Measurements from ENCODE around the gene PI4KA. TPM values are rescaled to one million over a fixed set of nuclear protein-coding genes. Genes with fewer than 3 reads are reported as not detected.

The PI4KA gene
- total and polyA plus RNA-seq, 10 donors: 29.8 to 143 (median 108) TPM

DNA sequence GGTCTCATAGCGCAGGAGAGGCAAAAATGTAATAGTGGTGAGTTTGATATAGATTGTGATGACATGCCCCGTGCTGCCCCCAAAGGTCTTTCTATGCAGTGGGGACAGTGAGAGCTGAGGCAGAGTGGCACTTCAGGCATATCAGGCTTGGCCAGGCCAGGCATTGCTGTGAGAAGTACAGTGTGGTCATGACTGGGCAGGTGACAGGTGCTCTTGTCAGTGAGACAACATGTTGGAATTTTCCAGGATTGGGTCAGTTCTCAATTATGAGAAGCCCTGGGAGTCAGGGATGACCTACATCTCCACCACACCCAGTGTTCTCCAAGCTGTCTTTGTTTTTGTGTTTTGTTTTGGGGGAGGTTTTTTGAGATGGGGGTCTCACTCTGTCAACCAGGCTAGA lies 3.9 kb upstream of the PI4KA start:
- Histone ChIP-seq H3K27me3 (replicated peaks in 1 of 7) (no peaks in the 10 kb centered on the region), H3K4me1 (peaks cover 37 to 93% (median 71%) of the 10 kb centered on the region in 6 donors), H3K9me3 (no peaks in the 10 kb centered on the region), H3K36me3 (peaks cover 0 to 68% (median 5%) of the 10 kb centered on the region in 6 donors), H3K27ac (no peak overlapping the region), H3K4me3 (no peak overlapping the region)
- intact Hi-C loops (cut with DNase I; ENCODE audit: low total_unique reads): no loop called here
- TF ChIP-seq POLR2A (IDR thresholded peaks at IDR 0.05) (no peak), POLR2AphosphoS5 (IDR thresholded peaks at IDR 0.05) (no peak)
- TF ChIP-seq, protein P1, sequence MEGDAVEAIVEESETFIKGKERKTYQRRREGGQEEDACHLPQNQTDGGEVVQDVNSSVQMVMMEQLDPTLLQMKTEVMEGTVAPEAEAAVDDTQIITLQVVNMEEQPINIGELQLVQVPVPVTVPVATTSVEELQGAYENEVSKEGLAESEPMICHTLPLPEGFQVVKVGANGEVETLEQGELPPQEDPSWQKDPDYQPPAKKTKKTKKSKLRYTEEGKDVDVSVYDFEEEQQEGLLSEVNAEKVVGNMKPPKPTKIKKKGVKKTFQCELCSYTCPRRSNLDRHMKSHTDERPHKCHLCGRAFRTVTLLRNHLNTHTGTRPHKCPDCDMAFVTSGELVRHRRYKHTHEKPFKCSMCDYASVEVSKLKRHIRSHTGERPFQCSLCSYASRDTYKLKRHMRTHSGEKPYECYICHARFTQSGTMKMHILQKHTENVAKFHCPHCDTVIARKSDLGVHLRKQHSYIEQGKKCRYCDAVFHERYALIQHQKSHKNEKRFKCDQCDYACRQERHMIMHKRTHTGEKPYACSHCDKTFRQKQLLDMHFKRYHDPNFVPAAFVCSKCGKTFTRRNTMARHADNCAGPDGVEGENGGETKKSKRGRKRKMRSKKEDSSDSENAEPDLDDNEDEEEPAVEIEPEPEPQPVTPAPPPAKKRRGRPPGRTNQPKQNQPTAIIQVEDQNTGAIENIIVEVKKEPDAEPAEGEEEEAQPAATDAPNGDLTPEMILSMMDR (IDR thresholded peaks at IDR 0.05 in 8 of 11, conservative IDR thresholded peaks at IDR 0.05 in 3 of 11): no peak
- no peak for DNase-seq
- 82 to 98% (median 93%) methylated on average over 2 of the region's 2 CpGs for WGBS, 5 donors

DNA sequence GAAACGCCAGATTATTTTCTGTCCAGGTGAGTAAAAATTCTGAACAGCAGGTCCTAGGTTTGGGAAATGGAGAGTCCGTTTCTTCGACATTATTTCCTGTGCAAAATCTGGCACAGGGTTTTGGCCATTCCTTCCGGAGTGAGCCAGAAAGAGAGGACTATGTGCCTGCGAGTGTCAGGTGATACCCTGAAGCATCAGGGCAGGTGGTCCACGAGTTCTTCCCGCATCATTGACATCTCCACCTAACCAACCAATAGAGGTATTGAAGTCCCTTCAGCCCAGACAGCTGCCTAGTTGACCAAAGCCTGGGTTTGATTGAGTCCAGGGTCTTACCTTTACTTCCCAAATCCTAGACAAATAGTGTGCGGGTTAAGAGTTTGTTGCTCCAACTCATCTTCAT lies 1.0 kb upstream of the PI4KA start:
- intact Hi-C loops (cut with DNase I; ENCODE audit: low total_unique reads): loop anchor here (5.0 kb wide), 1 partner anchor 58 kb away; the partner anchor contains the start of gene CRKL
- Histone ChIP-seq H3K27me3 (replicated peaks in 1 of 7) (no peaks in the 10 kb centered on the region), H3K4me1 (peaks cover 32 to 93% (median 72%) of the 10 kb centered on the region in 6 donors), H3K36me3 (peaks cover 0 to 40% (median 5%) of the 10 kb centered on the region in 6 donors), H3K27ac (peak overlapping the region in 7 of 8 donors; percentile 78 to 97 (median 93)), H3K9me3 (no peaks in the 10 kb centered on the region), H3K4me3 (peak overlapping the region; percentile 79 to 98 (median 86))
- 35 to 48% (median 40%) methylated on average over 8 of the region's 8 CpGs for WGBS, 5 donors
- DNase-seq: no peak
- TF ChIP-seq POLR2AphosphoS5 (IDR thresholded peaks at IDR 0.05): no peak
- TF ChIP-seq, protein P1 (IDR thresholded peaks at IDR 0.05 in 8 of 11, conservative IDR thresholded peaks at IDR 0.05 in 3 of 11): no peak
- no peak for TF ChIP-seq POLR2A (IDR thresholded peaks at IDR 0.05)

DNA sequence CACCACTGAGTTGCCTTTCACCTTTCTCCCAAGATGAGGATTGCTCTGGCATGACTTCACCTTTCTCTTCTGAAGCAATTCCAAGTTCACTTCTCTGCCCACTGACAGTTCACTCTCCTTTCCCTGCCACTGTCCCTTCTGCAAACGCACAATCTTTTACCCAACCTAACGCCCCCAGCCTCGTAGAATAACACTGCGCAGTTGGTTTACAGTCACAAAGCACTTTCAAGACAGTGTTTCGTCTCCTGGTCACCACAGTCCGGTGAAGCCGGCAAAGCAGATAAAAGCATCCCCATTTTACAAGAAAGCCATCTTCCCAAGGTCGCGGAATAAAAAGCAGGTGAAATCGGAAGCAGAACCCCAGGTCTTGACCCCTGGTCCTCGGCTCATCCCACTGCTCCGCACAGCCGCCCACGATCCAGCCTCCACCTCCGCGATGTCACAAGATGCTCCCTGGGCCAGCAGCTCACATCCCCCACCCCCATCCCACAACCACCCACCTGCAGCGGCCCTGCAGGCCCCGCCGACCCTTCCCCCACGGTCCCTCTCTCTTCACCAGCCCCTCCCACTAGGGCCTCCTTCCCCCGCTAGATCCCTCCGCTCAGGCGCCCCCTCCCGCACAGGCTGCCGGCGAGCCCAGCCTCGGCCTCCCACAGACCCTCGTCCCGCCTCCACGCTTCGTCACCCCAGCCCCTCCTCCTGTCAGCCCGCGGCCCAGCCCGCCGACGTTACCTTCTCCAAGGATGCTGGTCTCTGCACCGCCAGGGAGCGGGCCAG lies 585 bp downstream of the PI4KA start:
- Histone ChIP-seq H3K27me3 (replicated peaks in 1 of 7) (no peaks in the 10 kb centered on the region), H3K9me3 (no peaks in the 10 kb centered on the region), H3K4me1 (peaks cover 32 to 93% (median 64%) of the 10 kb centered on the region in 6 donors), H3K4me3 (peak overlapping the region; percentile 79 to 98 (median 88)), H3K36me3 (peaks cover 0 to 25% (median 0%) of the 10 kb centered on the region in 6 donors), H3K27ac (peak overlapping the region; percentile 76 to 97 (median 92))
- 1 to 2% (median 1%) methylated on average over 29 to 38 of the region's 38 CpGs for WGBS, 5 donors
- peak; percentile 96 for DNase-seq
- no peak for TF ChIP-seq POLR2A (IDR thresholded peaks at IDR 0.05)
- TF ChIP-seq POLR2AphosphoS5 (IDR thresholded peaks at IDR 0.05): no peak
- TF ChIP-seq, protein P1 (IDR thresholded peaks at IDR 0.05 in 8 of 11, conservative IDR thresholded peaks at IDR 0.05 in 3 of 11): no peak
- intact Hi-C loops (cut with DNase I; ENCODE audit: low total_unique reads): loop anchor here (5.0 kb wide), 1 partner anchor 59 kb away; the partner anchor contains the start of gene CRKL

DNA sequence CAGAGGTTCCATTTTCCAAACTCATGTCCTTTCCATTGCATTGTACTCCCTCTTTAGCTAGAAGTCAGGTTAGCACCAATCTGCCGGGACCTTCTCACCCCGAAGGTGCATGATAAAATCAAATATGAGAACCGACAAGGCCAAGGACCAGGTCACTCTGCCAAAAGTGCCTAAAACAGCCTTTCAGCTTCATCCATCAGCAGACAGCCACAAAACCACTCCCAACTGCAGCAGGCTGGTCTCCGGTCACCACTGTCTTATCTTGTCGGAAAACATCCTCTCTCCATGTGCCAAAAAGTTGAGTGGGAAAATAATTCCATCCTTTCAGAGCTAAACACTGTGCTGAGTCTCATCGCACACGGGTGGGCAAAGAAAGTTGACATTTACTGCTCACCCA lies 1.4 kb downstream of the PI4KA start:
- no peaks in the 10 kb centered on the region for H3K27me3 ChIP-seq (replicated peaks in 1 of 7)
- no peaks in the 10 kb centered on the region for H3K9me3 ChIP-seq
- no peak for DNase-seq
- TF ChIP-seq, protein P1 (IDR thresholded peaks at IDR 0.05 in 8 of 11, conservative IDR thresholded peaks at IDR 0.05 in 3 of 11): no peak
- TF ChIP-seq POLR2AphosphoS5 (IDR thresholded peaks at IDR 0.05): no peak
- TF ChIP-seq POLR2A (IDR thresholded peaks at IDR 0.05): no peak
- H3K4me3 ChIP-seq: peak overlapping the region in 6 of 8 donors; percentile 79 to 98 (median 90)
- H3K36me3 ChIP-seq: peaks cover 0 to 17% (median 0%) of the 10 kb centered on the region in 6 donors
- intact Hi-C loops (cut with DNase I; ENCODE audit: low total_unique reads): loop anchor here (5.0 kb wide), 1 partner anchor 60 kb away; the partner anchor contains the start of gene CRKL
- H3K4me1 ChIP-seq: peaks cover 32 to 93% (median 66%) of the 10 kb centered on the region in 6 donors
- WGBS, 5 donors: 41 to 77% (median 60%) methylated on average over 7 of the region's 7 CpGs
- H3K27ac ChIP-seq: peak overlapping the region in 5 of 8 donors; percentile 76 to 97 (median 93)

Data from spleen (tissue), 11 donors.